ENCODE data around the gene TST. TPM values are rescaled to one million over a fixed set of nuclear protein-coding genes. Genes with fewer than 3 reads are reported as not detected.

The TST gene
- total and polyA plus RNA-seq, 10 of the 15 experiments (the other 5 are each of a cell fraction or from before 2014, with no cell fraction given) = 2.4 to 24.6 (median 10.4) TPM

DNA sequence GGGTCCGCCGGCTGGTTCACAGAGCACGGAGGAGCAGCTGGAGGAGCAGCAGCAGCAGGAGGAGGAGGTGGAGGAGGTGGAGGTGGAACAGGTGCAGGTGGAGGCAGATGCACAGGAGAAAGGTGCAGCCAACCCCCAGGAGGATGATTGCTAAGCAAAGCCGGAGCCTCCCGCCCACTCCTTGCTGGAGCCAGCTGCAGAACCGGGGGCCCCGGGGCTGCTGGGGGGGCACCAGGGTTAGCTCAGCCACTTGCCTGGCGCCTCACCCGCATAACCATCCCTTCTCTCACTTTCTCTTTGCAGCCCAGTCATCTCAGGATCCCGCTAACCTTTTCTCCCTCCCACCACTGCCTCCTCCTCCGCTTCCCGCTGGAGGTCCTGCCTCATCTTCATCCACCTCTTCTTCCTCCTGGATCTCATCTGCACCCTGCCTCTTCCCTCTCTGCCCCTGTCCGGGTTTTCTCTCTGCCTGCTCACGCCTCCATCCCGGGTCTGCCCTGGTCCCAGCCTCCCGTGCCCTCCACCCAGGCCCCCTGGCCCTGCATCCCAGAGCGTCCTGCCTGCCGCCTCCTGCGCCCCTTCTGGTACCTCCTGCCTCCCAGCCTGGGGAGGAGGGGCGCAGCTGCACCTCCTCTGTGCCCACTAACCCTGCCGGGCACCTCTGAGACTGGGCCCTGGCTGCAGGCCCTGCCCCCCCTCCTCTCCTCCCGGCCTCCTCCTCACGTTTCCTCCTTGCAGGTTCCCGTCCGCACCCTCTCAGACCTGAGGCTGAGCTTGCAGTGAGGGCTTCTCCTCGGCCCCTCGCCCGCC is 41.8 kb upstream of the TST start (continued):
- TF ChIP-seq, protein P1, sequence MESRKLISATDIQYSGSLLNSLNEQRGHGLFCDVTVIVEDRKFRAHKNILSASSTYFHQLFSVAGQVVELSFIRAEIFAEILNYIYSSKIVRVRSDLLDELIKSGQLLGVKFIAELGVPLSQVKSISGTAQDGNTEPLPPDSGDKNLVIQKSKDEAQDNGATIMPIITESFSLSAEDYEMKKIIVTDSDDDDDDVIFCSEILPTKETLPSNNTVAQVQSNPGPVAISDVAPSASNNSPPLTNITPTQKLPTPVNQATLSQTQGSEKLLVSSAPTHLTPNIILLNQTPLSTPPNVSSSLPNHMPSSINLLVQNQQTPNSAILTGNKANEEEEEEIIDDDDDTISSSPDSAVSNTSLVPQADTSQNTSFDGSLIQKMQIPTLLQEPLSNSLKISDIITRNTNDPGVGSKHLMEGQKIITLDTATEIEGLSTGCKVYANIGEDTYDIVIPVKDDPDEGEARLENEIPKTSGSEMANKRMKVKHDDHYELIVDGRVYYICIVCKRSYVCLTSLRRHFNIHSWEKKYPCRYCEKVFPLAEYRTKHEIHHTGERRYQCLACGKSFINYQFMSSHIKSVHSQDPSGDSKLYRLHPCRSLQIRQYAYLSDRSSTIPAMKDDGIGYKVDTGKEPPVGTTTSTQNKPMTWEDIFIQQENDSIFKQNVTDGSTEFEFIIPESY (IDR thresholded peaks at IDR 0.05) = peak; percentile 100
- TF ChIP-seq HDAC6 (IDR thresholded peaks at IDR 0.05; ENCODE audit: unreplicated experiment) (no peak), GATAD2B (conservative IDR thresholded peaks at IDR 0.05; ENCODE audit: low read depth) (0 out of 2 replicates have a peak, but pooled peaks have one; percentile 18), IKZF1 (conservative IDR thresholded peaks at IDR 0.05) (peak; percentile 89), SP1 (IDR thresholded peaks at IDR 0.05; ENCODE audit: low read depth, low read length) (peak; percentile 42), CHD1 (IDR thresholded peaks at IDR 0.05; ENCODE audit: low read depth, low read length) (no peak), TBL1XR1 (IDR thresholded peaks at IDR 0.05; ENCODE audit: low read depth, low read length) (no peak), SREBF1 (IDR thresholded peaks at IDR 0.05; ENCODE audit: low read length) (no peak), MEF2A (IDR thresholded peaks at IDR 0.05; ENCODE audit: insufficient read depth, low read depth, low read length) (peak; percentile 58; the same call in 1 of the 2 replicates), HDGF (IDR thresholded peaks at IDR 0.05) (0 out of 2 replicates have a peak, but pooled peaks have one; percentile 59), PML (IDR thresholded peaks at IDR 0.05; ENCODE audit: low read length) (no peak), NR2F1 (conservative IDR thresholded peaks at IDR 0.05) (0 out of 2 replicates have a peak, but pooled peaks have one; percentile 19), NBN (IDR thresholded peaks at IDR 0.05) (peak; percentile 63; the same call in 1 of the 2 replicates), HDAC2 (IDR thresholded peaks at IDR 0.05) (no peak), SUPT20H (IDR thresholded peaks at IDR 0.05; ENCODE audit: borderline replicate concordance, control insufficient read depth, low read depth, low read length) (no peak), YBX1 (IDR thresholded peaks at IDR 0.05) (no peak), TAF1 (IDR thresholded peaks at IDR 0.05; ENCODE audit: borderline replicate concordance, low read depth, low read length) (no peak), PAX5 (IDR thresholded peaks at IDR 0.05; ENCODE audit: borderline replicate concordance, low read depth, low read length) (peak; percentile 37; the same call in 1 of the 2 replicates), NR2C1 (IDR thresholded peaks at IDR 0.05) (no peak), CBX3 (IDR thresholded peaks at IDR 0.05; ENCODE audit: borderline replicate concordance, low read depth) (no peak), TCF7 (IDR thresholded peaks at IDR 0.05; ENCODE audit: borderline replicate concordance) (no peak), TCF3 (IDR thresholded peaks at IDR 0.05; ENCODE audit: borderline replicate concordance, insufficient read depth, low read depth, low read length) (peak; percentile 81; the same call in 1 of the 2 replicates), RAD21 (IDR thresholded peaks at IDR 0.05; ENCODE audit: insufficient read depth, low read depth, low read length) (no peak), JUNB (IDR thresholded peaks at IDR 0.05) (peak; percentile 76)
- TF ChIP-seq, protein P2, sequence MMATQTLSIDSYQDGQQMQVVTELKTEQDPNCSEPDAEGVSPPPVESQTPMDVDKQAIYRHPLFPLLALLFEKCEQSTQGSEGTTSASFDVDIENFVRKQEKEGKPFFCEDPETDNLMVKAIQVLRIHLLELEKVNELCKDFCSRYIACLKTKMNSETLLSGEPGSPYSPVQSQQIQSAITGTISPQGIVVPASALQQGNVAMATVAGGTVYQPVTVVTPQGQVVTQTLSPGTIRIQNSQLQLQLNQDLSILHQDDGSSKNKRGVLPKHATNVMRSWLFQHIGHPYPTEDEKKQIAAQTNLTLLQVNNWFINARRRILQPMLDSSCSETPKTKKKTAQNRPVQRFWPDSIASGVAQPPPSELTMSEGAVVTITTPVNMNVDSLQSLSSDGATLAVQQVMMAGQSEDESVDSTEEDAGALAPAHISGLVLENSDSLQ (IDR thresholded peaks at IDR 0.05) = no peak
- TF ChIP-seq, protein P3, sequence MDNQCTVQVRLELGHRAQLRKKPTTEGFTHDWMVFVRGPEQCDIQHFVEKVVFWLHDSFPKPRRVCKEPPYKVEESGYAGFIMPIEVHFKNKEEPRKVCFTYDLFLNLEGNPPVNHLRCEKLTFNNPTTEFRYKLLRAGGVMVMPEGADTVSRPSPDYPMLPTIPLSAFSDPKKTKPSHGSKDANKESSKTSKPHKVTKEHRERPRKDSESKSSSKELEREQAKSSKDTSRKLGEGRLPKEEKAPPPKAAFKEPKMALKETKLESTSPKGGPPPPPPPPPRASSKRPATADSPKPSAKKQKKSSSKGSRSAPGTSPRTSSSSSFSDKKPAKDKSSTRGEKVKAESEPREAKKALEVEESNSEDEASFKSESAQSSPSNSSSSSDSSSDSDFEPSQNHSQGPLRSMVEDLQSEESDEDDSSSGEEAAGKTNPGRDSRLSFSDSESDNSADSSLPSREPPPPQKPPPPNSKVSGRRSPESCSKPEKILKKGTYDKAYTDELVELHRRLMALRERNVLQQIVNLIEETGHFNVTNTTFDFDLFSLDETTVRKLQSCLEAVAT (IDR thresholded peaks at IDR 0.05) = 0 out of 2 replicates have a peak, but pooled peaks have one; percentile 29
- TF ChIP-seq, protein P4, sequence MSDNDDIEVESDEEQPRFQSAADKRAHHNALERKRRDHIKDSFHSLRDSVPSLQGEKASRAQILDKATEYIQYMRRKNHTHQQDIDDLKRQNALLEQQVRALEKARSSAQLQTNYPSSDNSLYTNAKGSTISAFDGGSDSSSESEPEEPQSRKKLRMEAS (IDR thresholded peaks at IDR 0.05; ENCODE audit: low read depth, low read length) = no peak
